Daoy (cell line): ENCODE measurements around the gene ZNF627. TPM values are rescaled to one million over a fixed set of nuclear protein-coding genes. Genes with fewer than 3 reads are reported as not detected.
"Not testable (repeated sequence)": the region's sequence is repeated elsewhere in the genome, so short reads cannot be mapped to it uniquely, and the experiment has no call there.

ENCODE experiments used
- DNase-seq: peaks from one replicate; pipeline ENCODE4 v3.0.0-alpha.2; 2015; ENCODE audit warnings: low read depth
- total RNA-seq: library from RNA; depleted of rRNA; stranded (reverse); fragments of >200 nt; shearing (Covaris generic); gene quantifications from 2 replicates; pipeline ENCODE4 v1.2.3, GENCODE V29; 2014; rRNA removed

Gene ZNF627
- total RNA-seq, 1 experiment from 2014 or later = 15.4 TPM

- DNase-seq = peak; percentile 50
Observed at GRCh38 chr19:11624069-11624463, 26.8 kb downstream of the ZNF627 start.

GRCh38 chr19:11626252-11626651 is 29.0 kb downstream of the ZNF627 start:
- DNase-seq = no peak

GRCh38 chr19:11633223-11633622 is 35.9 kb downstream of the ZNF627 start:
- DNase-seq = no peak

GRCh38 chr19:11634018-11634662 is 36.9 kb downstream of the ZNF627 start:
- DNase-seq = not testable (repeated sequence)

- no peak for DNase-seq
Observed at GRCh38 chr19:11639245-11639601, 41.9 kb downstream of the ZNF627 start.

GRCh38 chr19:11639602-11640471 is 42.6 kb downstream of the ZNF627 start:
- DNase-seq = peak; percentile 94

GRCh38 chr19:11641244-11641643 is 44.0 kb downstream of the ZNF627 start:
- DNase-seq = no peak

GRCh38 chr19:11642902-11643301 is 45.6 kb downstream of the ZNF627 start:
- no peak for DNase-seq

- no peak for DNase-seq
Observed at GRCh38 chr19:11649941-11650340, 52.7 kb downstream of the ZNF627 start.

GRCh38 chr19:11651062-11651461 is 53.8 kb downstream of the ZNF627 start:
- DNase-seq = no peak

- no peak for DNase-seq
Observed at GRCh38 chr19:11652056-11652455, 54.8 kb downstream of the ZNF627 start.

- no peak for DNase-seq
Observed at GRCh38 chr19:11652492-11652891, 55.2 kb downstream of the ZNF627 start.

GRCh38 chr19:11656535-11656934 is 59.3 kb downstream of the ZNF627 start:
- DNase-seq = no peak

- DNase-seq = no peak
Observed at GRCh38 chr19:11657307-11657706, 60.0 kb downstream of the ZNF627 start.

GRCh38 chr19:11658970-11659369 is 61.7 kb downstream of the ZNF627 start:
- DNase-seq = peak; percentile 5

- no peak for DNase-seq
Observed at GRCh38 chr19:11659612-11660011, 62.3 kb downstream of the ZNF627 start.

GRCh38 chr19:11662278-11662677 is 65.0 kb downstream of the ZNF627 start:
- no peak for DNase-seq

- no peak for DNase-seq
Observed at GRCh38 chr19:11663181-11663591, 65.9 kb downstream of the ZNF627 start.

Other genes with a start within 250 kb of the ZNF627 start
- gene PLPPR2, start 242.1 kb upstream of the ZNF627 start, total RNA-seq = 5.2 and 12.1 TPM in 2 replicates
- 0.57 and 1.4 TPM in 2 replicates for gene SWSAP1, start 222.8 kb upstream of the ZNF627 start, total RNA-seq
- 1.7 and 2.8 TPM in 2 replicates for gene EPOR, start 213.2 kb upstream of the ZNF627 start, total RNA-seq
- not detected in 2 replicates for gene RGL3, start 178.2 kb upstream of the ZNF627 start, total RNA-seq
- gene ODAD3, start 162.4 kb upstream of the ZNF627 start, total RNA-seq = not detected in 2 replicates
- gene PRKCSH, start 161.8 kb upstream of the ZNF627 start, total RNA-seq = 83.6 and 85.8 TPM in 2 replicates
- gene ELAVL3, start 116.4 kb upstream of the ZNF627 start, total RNA-seq = not detected in 2 replicates
- gene ZNF653, start 91.6 kb upstream of the ZNF627 start, total RNA-seq = 6.3 and 10.3 TPM in 2 replicates
- 66.3 and 96.0 TPM in 2 replicates for gene ECSIT, start 68.3 kb upstream of the ZNF627 start, total RNA-seq
- 7.2 and 9.3 TPM in 2 replicates for gene CNN1, start 58.6 kb upstream of the ZNF627 start, total RNA-seq
- gene ELOF1, start 38.3 kb upstream of the ZNF627 start, total RNA-seq = 79.0 and 99.9 TPM in 2 replicates
- gene ACP5, start 19.8 kb upstream of the ZNF627 start, total RNA-seq = 0.45 and 0.97 TPM in 2 replicates
- gene ZNF823, start 141.5 kb downstream of the ZNF627 start, total RNA-seq = 4.5 and 8.6 TPM in 2 replicates
- 2.3 and 4.1 TPM in 2 replicates for gene ZNF441, start 169.5 kb downstream of the ZNF627 start, total RNA-seq
- gene ZNF491, start 201.0 kb downstream of the ZNF627 start, total RNA-seq = 0.23 and 5.3 TPM in 2 replicates
- 2.9 and 5.2 TPM in 2 replicates for gene ZNF440, start 216.8 kb downstream of the ZNF627 start, total RNA-seq